ENCODE data around the gene ARIH2.

GRCh38 chr3:49013738-49014660 lies 95.4 kb downstream of the ARIH2 start:
- TF ChIP-seq EZH2 (IDR thresholded peaks at IDR 0.05; ENCODE audit: low read length) = no peak
- peak in 2 of 3 experiments; percentile 61 to 68 for TF ChIP-seq CTCF (optimal IDR thresholded peaks at IDR 0.05 in 1 of 3, IDR thresholded peaks at IDR 0.05 in 1 of 3, conservative IDR thresholded peaks at IDR 0.05 in 1 of 3; ENCODE audit: extremely low read depth in 1 of 3, insufficient read depth in 2 of 3, low read length in 3 of 3)

Measured in keratinocyte (primary cell).